K562 (cell line): ENCODE results near the gene TMEM59. TPM values are rescaled to one million over a fixed set of nuclear protein-coding genes. Genes with fewer than 3 reads are reported as not detected.
A peak's percentile ranks its signal among the peaks of the same experiment; 100 is the strongest.

Source experiments
- ATAC-seq: fragments of 200-7000 bp; cut with Tn5 transposase; 3 replicates; pipeline ENCODE4 v1.9.1; 2020; ENCODE audit warnings: moderate library complexity
- BruUV-seq: library from RNA; stranded (reverse); fragments of 400-500 nt; replicated peaks from 2 replicates; lab custom pipeline; 2021; lab: Mats Ljungman, UMichigan
- CTCF ChIA-PET: fragments of 300-600 bp; formaldehyde crosslinking; extraction: SDS; loops from one replicate; lab custom pipeline; 2021; ENCODE audit warnings: low intra/inter-chr PET ratio; lab: Yijun Ruan, JAX
- POLR2A ChIA-PET: fragments of 300-600, 350-650 bp; sonication (Branson Sonifier 250); formaldehyde crosslinking; extraction: SDS; loops from one replicate; lab custom pipeline; 2021; ENCODE audit warnings: antibody characterized with exemption, inconsistent platforms; lab: Yijun Ruan, JAX
- DNase-seq, 4 experiments: peaks; one replicate each; pipeline versions ENCODE4 v3.0.0 to v3.0.0-alpha.2; 2011 to 2018; ENCODE audit warnings: low spot score in 3 of 4, mixed read lengths in 3 of 4; ENCODE audit errors: extremely low read depth in 1 of 4
- FAIRE-seq: peaks from 2 replicates; lab custom pipeline; 2011; peaks lifted over from hg19 to GRCh38; lab: Jason Lieb, UNC
- H2AFZ ChIP-seq: 2 replicates; pipeline ENCODE4 v1.6.0; 2011; ENCODE audit warnings: low read depth, low read length, control low read depth, inconsistent platforms
- H3K27ac ChIP-seq: fragments of 200-600 bp; 3 replicates; pipeline ENCODE4 v1.8.0; 2011; ENCODE audit warnings: low read depth, mild to moderate bottlenecking, control low read depth, inconsistent platforms, low read length, moderate library complexity, mixed read lengths; ENCODE audit errors: extremely low read depth
- H3K27me3 ChIP-seq, 2 experiments: fragments of 300-600 bp in 1 of 2; 2 replicates in 1 of 2; 3 replicates in 1 of 2; pipeline versions ENCODE4 v1.6.0 to v1.8.0; 2011; ENCODE audit warnings: inconsistent platforms in 2 of 2, low read length in 2 of 2, mild to moderate bottlenecking in 1 of 2, mixed read lengths in 1 of 2, moderate library complexity in 1 of 2; ENCODE audit not compliant: control insufficient read depth in 2 of 2, insufficient read depth in 2 of 2
- H3K36me3 ChIP-seq: fragments of 300-600 bp; 3 replicates; pipeline ENCODE4 v1.8.0; 2011; ENCODE audit warnings: mild to moderate bottlenecking, low read length, inconsistent platforms; ENCODE audit not compliant: control insufficient read depth, insufficient read depth
- H3K4me1 ChIP-seq, 2 experiments: fragments of 200-600 bp in 1 of 2; replicated peaks in 1 of 2; 2 replicates in 1 of 2; 3 replicates in 1 of 2; pipeline versions ENCODE4 v1.5.1 to v1.8.0; 2011; ENCODE audit warnings: inconsistent platforms in 2 of 2, low read length in 2 of 2, mild to moderate bottlenecking in 1 of 2, mixed read lengths in 1 of 2, moderate library complexity in 1 of 2; ENCODE audit not compliant: control insufficient read depth in 2 of 2, insufficient read depth in 2 of 2
- H3K4me2 ChIP-seq: 2 replicates; pipeline ENCODE4 v1.6.1; 2011; ENCODE audit warnings: low read length, control low read depth, inconsistent platforms, mixed read lengths; ENCODE audit not compliant: insufficient read depth
- H3K4me3 ChIP-seq: fragments of 200-600 bp; sonication (generic), shearing (Covaris generic); 2 replicates; pipeline ENCODE4 v1.5.1; 2016; ENCODE audit warnings: control low read depth, inconsistent platforms
- H3K79me2 ChIP-seq: fragments of 200-600 bp; 3 replicates; pipeline ENCODE4 v1.8.0; 2011; ENCODE audit warnings: low read length, inconsistent platforms; ENCODE audit not compliant: control insufficient read depth, insufficient read depth
- H3K9ac ChIP-seq, 2 experiments: 2 replicates each; pipeline versions ENCODE4 v1.6.0 to v1.6.1; 2011; ENCODE audit warnings: low read depth in 2 of 2, low read length in 2 of 2, control low read depth in 1 of 2, inconsistent platforms in 1 of 2, mild to moderate bottlenecking in 1 of 2, mixed read lengths in 1 of 2; ENCODE audit not compliant: insufficient read depth in 1 of 2
- H3K9me1 ChIP-seq: one replicate; pipeline ENCODE4 v1.6.0; 2011; ENCODE audit warnings: inconsistent platforms, mild to moderate bottlenecking, low read length, moderate library complexity; ENCODE audit not compliant: control insufficient read depth, insufficient read depth
- H3K9me3 ChIP-seq: replicated peaks from 2 replicates; pipeline ENCODE4 v1.5.1; 2011; ENCODE audit warnings: low read depth, low read length, inconsistent platforms; ENCODE audit not compliant: control insufficient read depth, insufficient read depth
- H4K20me1 ChIP-seq: replicated peaks from 2 replicates; pipeline ENCODE4 v1.6.1; 2011; ENCODE audit warnings: low read length, inconsistent platforms, mixed read lengths; ENCODE audit not compliant: control insufficient read depth, insufficient read depth
- CBFA2T2 ChIP-seq: fragments of 450-650 bp; conservative IDR thresholded peaks from 2 replicates; pipeline ENCODE4 v1.6.1; 2017; ENCODE audit warnings: mild to moderate bottlenecking
- CEBPG ChIP-seq, 3 experiments: fragments of 200-800 bp in 1 of 3; sonication (Bioruptor generic) in 1 of 3; sonication (generic) in 1 of 3; formaldehyde crosslinking in 1 of 3; IDR thresholded peaks in 2 of 3; conservative IDR thresholded peaks in 1 of 3; 2 replicates each; pipeline versions ENCODE4 v1.6.1 to v1.8.0; 2016 to 2022; ENCODE audit warnings: missing compliant biosample characterization in 2 of 3, missing genetic modification characterization in 2 of 3, mild to moderate bottlenecking in 1 of 3, missing genetic modification reagents in 1 of 3
- MTA3 ChIP-seq: fragments of 450-650 bp; formaldehyde crosslinking; IDR thresholded peaks from 2 replicates; pipeline ENCODE4 v1.6.1; 2017; ENCODE audit warnings: mild to moderate bottlenecking, borderline replicate concordance
- POLR2G ChIP-seq: fragments of 200-400 bp; formaldehyde crosslinking; IDR thresholded peaks from 2 replicates; pipeline ENCODE4 v1.6.1; 2017; ENCODE audit warnings: low read depth, mild to moderate bottlenecking, antibody characterized with exemption, low read length, moderate library complexity
- RBM25 ChIP-seq: fragments of 200-400 bp; formaldehyde crosslinking; IDR thresholded peaks from 2 replicates; pipeline ENCODE4 v1.6.1; 2018; ENCODE audit warnings: low read length, low read depth, moderate library complexity; ENCODE audit not compliant: severe bottlenecking
- RCOR1 ChIP-seq, 2 experiments: IDR thresholded peaks; 2 replicates each; pipeline ENCODE4 v1.6.1; 2012; ENCODE audit warnings: low read depth in 2 of 2, low read length in 2 of 2, borderline replicate concordance in 1 of 2, improper control_type of control experiment in 1 of 2
- SPI1 ChIP-seq: IDR thresholded peaks from 2 replicates; pipeline ENCODE4 v1.6.1; 2011; ENCODE audit warnings: low read depth, low read length, control low read depth, borderline replicate concordance
- WHSC1 ChIP-seq: IDR thresholded peaks from one replicate; pipeline ENCODE4 v1.6.1; 2012; ENCODE audit warnings: low read length, control low read depth, inconsistent platforms
- ZNF12 ChIP-seq: sonication (generic); formaldehyde crosslinking; IDR thresholded peaks from 2 replicates; pipeline ENCODE4 v1.4.0; 2020; ENCODE audit warnings: mild to moderate bottlenecking, missing genetic modification reagents
- WGBS: fragments of 100-300 bp; shearing (Covaris generic); methylation state at CpG from one replicate; pipeline ENCODE4 v1.1.6; 2016; ENCODE audit warnings: low coverage, mixed read lengths; ENCODE audit not compliant: insufficient coverage; ENCODE audit errors: missing lambda C conversion rate; 5-methylcytosine and 5-hydroxymethylcytosine counted together
- in situ Hi-C: fragments of 300-500 bp; cut with MboI; formaldehyde crosslinking; loops from 4 replicates; pipeline ENCODE4 v1.15.0; 2018; ENCODE audit warnings: inconsistent platforms, mixed read lengths
- intact Hi-C: fragments of 100-400 bp; cut with micrococcal nuclease; formaldehyde crosslinking; loops from 2 replicates; pipeline ENCODE4 v1.14.2; 2022
- polyA plus RNA-seq, 8 experiments: library from polyadenylated mRNA; depleted of rRNA in 4 of 8; stranded (reverse) in 5 of 8; unstranded in 3 of 8; fragments of >200 nt; fragmentation: Nextera tagmentation in 2 of 8; fragmentation: Illumina TruSeq in 1 of 8; extraction: Ambion mirVana in 2 of 8; extraction: Trizol in 1 of 8; gene quantifications; 2 replicates each; pipeline versions ENCODE4 v1.2.1 to v1.2.3, GENCODE V29; 2011 to 2014; ENCODE audit warnings: inconsistent platforms in 1 of 8, missing spikeins in 1 of 8
- total RNA-seq, 7 experiments: library from RNA; depleted of rRNA in 6 of 7; stranded (reverse); fragments of >200 nt in 6 of 7; fragmentation: Illumina TruSeq in 2 of 7; extraction: Trizol in 2 of 7; gene quantifications; 2 replicates each; pipeline versions ENCODE4 v1.2.1 to v1.2.3, GENCODE V29; 2011 to 2021; ENCODE audit warnings: low replicate concordance in 1 of 7
- TF ChIP-seq, protein P1 (sequence below): sonication (generic); formaldehyde crosslinking; IDR thresholded peaks from 2 replicates; pipeline ENCODE4 v1.8.1; 2023; ENCODE audit warnings: mild to moderate bottlenecking, missing genetic modification reagents
- TF ChIP-seq, protein P2 (sequence below), 2 experiments: fragments of 450-650 bp; IDR thresholded peaks; 2 replicates each; pipeline ENCODE4 v1.6.1; 2016

The TMEM59 gene
- total and polyA plus RNA-seq, 9 of the 15 experiments (the other 6 are each of a cell fraction or from before 2014, with no cell fraction given) = 93.1 to 316 (median 151) TPM

DNA sequence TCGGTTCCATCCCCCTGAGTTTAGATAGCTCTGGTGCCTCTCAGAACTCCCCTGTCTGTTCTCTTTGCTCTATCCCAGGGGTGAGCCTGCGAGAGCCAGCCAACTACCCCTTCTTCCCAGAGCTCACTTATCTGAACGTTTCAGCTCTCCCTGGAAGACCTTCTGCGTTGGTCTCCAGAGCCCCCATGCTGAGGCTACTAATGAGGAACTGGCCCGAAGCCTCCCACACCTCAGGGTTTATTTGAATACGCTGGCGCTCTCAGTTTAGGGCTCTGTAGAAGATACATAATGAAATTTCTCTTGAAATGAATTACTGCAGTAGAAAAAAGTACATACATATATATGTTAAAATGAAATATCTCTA is 43.9 kb upstream of the TMEM59 start:
- in situ Hi-C loops = no loop called here
- Histone ChIP-seq H3K9ac (no peak overlapping the region), H4K20me1 (no peaks in the 10 kb centered on the region), H2AFZ (no peak overlapping the region), H3K4me3 (no peak overlapping the region), H3K4me2 (no peak overlapping the region), H3K27me3 (no peaks in the 10 kb centered on the region), H3K9me3 (no peaks in the 10 kb centered on the region), H3K9me1 (no peaks in the 10 kb centered on the region), H3K4me1 (0 out of 5 replicates have a peak, but pooled peaks cover 0 to 4% of the 10 kb centered on the region in 2 experiments), H3K27ac (no peak overlapping the region), H3K79me2 (no peaks in the 10 kb centered on the region), H3K36me3 (peaks cover 4% of the 10 kb centered on the region; the same call in 1 of the 3 replicates)
- 54% methylated on average over 7 of the region's 7 CpGs for WGBS
- FAIRE-seq (no peak), DNase-seq (no peak), ATAC-seq (peak; percentile 26; the same call in 2 of the 3 replicates)
- no TSS peak for BruUV-seq
- intact Hi-C loops = no loop called here
- TF ChIP-seq MTA3 = no peak
- peak; percentile 62; the same call in 1 of the 2 replicates for TF ChIP-seq SPI1
- ChIA-PET POLR2A (no interaction called here), CTCF (no interaction called here)

DNA sequence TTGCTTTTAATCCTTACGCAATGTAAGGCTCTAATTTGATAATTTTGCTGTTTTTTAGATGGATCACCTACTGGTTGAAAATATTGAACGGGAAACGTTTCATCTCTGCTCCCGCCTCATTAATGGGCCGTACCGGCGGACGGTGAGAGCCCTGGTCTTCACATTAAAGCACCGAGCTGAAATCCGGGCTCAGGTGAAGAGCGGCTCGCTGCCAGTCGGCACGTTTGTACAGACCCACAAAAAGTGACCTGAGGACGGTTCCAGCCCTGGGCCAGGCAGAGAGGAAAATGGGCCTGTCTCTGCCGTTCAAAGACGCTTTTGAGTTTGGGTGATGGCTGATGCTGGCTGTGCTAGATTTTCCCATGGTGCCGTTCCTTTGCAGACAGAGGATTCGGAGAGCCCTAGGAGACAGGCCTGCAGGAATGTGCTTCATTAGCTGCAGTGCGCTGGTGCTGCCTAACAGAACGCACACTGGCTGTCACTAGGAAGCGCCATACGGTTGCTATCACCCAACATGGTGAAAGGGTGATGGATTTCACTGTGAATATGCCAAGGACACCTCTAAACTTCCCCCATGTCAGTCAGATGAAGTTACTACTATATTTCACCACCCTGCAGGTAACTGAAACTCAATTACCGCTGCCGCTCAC is 43.3 kb upstream of the TMEM59 start:
- no peaks in the 10 kb centered on the region for H4K20me1 ChIP-seq
- in situ Hi-C loops (no loop called here), intact Hi-C loops (no loop called here)
- no peaks in the 10 kb centered on the region for H3K27me3 ChIP-seq
- no peaks in the 10 kb centered on the region for H3K9me3 ChIP-seq
- CTCF ChIA-PET = no interaction called here
- DNase-seq = no peak
- whole genome bisulfite sequencing = 88% methylated on average over 25 of the region's 25 CpGs
- H3K36me3 ChIP-seq = peaks cover 4% of the 10 kb centered on the region; the same call in 1 of the 3 replicates
- no TSS peak for BruUV-seq
- ATAC-seq = peak; percentile 28; the same call in 2 of the 3 replicates
- no peak overlapping the region for H3K27ac ChIP-seq
- no peaks in the 10 kb centered on the region for H3K9me1 ChIP-seq
- 0 out of 5 replicates have a peak, but pooled peaks cover 0 to 4% of the 10 kb centered on the region in 2 experiments for H3K4me1 ChIP-seq
- no peaks in the 10 kb centered on the region for H3K79me2 ChIP-seq
- FAIRE-seq = no peak
- no peak overlapping the region for H2AFZ ChIP-seq
- peak overlapping the region in 1 of 2 experiments; percentile 12; a peak in 1 of 4 replicates for H3K9ac ChIP-seq
- H3K4me2 ChIP-seq = no peak overlapping the region
- POLR2A ChIA-PET = no interaction called here
- no peak overlapping the region for H3K4me3 ChIP-seq
- TF ChIP-seq, protein P1, sequence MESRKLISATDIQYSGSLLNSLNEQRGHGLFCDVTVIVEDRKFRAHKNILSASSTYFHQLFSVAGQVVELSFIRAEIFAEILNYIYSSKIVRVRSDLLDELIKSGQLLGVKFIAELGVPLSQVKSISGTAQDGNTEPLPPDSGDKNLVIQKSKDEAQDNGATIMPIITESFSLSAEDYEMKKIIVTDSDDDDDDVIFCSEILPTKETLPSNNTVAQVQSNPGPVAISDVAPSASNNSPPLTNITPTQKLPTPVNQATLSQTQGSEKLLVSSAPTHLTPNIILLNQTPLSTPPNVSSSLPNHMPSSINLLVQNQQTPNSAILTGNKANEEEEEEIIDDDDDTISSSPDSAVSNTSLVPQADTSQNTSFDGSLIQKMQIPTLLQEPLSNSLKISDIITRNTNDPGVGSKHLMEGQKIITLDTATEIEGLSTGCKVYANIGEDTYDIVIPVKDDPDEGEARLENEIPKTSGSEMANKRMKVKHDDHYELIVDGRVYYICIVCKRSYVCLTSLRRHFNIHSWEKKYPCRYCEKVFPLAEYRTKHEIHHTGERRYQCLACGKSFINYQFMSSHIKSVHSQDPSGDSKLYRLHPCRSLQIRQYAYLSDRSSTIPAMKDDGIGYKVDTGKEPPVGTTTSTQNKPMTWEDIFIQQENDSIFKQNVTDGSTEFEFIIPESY (CRISPR knock-in tag) = peak; percentile 72
- TF ChIP-seq WHSC1 (no peak), CEBPG (CRISPR knock-in tag; IDR thresholded peaks at IDR 0.05) (0 out of 2 replicates have a peak, but pooled peaks have one; percentile 12), CEBPG (tag; conservative IDR thresholded peaks at IDR 0.05 in 1 of 2, IDR thresholded peaks at IDR 0.05 in 1 of 2) (0 out of 4 replicates have a peak, but pooled peaks of 1 of the 2 experiments have one; percentile 47), ZNF12 (CRISPR knock-in tag) (no peak), POLR2G (no peak), RCOR1 (IDR thresholded peaks at IDR 0.05; ENCODE audit: borderline replicate concordance in 1 of 2, low read depth in 2 of 2, low read length in 2 of 2) (no peak), RBM25 (no peak), CBFA2T2 (no peak)
- TF ChIP-seq, protein P2, sequence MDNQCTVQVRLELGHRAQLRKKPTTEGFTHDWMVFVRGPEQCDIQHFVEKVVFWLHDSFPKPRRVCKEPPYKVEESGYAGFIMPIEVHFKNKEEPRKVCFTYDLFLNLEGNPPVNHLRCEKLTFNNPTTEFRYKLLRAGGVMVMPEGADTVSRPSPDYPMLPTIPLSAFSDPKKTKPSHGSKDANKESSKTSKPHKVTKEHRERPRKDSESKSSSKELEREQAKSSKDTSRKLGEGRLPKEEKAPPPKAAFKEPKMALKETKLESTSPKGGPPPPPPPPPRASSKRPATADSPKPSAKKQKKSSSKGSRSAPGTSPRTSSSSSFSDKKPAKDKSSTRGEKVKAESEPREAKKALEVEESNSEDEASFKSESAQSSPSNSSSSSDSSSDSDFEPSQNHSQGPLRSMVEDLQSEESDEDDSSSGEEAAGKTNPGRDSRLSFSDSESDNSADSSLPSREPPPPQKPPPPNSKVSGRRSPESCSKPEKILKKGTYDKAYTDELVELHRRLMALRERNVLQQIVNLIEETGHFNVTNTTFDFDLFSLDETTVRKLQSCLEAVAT (IDR thresholded peaks at IDR 0.05) = no peak
